Nephron (organoid): ENCODE data around the gene U2SURP.
"Not testable (repeated sequence)": the region's sequence is repeated elsewhere in the genome, so short reads cannot be mapped to it uniquely, and the experiment has no call there.

Source experiments
- H3K27ac Mint-ChIP-seq, 3 experiments: 2 replicates each; pipeline ENCODE4 v1.8.0; 2020; ENCODE audit warnings: mixed read lengths in 3 of 3, mild to moderate bottlenecking in 2 of 3, moderate library complexity in 1 of 3
- H3K27me3 Mint-ChIP-seq: 2 replicates; pipeline ENCODE4 v1.8.0; 2021; ENCODE audit warnings: low read depth, mild to moderate bottlenecking, moderate library complexity, mixed read lengths
- H3K36me3 Mint-ChIP-seq: 2 replicates; pipeline ENCODE4 v1.8.0; 2020; ENCODE audit warnings: low read depth, mixed read lengths
- H3K4me1 Mint-ChIP-seq: 2 replicates; pipeline ENCODE4 v1.8.0; 2020; ENCODE audit warnings: mixed read lengths
- H3K4me3 Mint-ChIP-seq, 3 experiments: 2 replicates each; pipeline ENCODE4 v1.8.0; 2020; ENCODE audit warnings: mild to moderate bottlenecking in 3 of 3, mixed read lengths in 3 of 3, moderate library complexity in 2 of 3
- H3K9me3 Mint-ChIP-seq: 2 replicates; pipeline ENCODE4 v1.8.0; 2020; ENCODE audit warnings: mixed read lengths
- TF ChIP-seq, protein P1 (sequence below), 3 experiments: fragments of 200-600 bp; sonication (generic); IDR thresholded peaks; one replicate each; pipeline ENCODE4 v1.5.0; 2021; ENCODE audit warnings: antibody characterized with exemption in 3 of 3; ENCODE audit not compliant: unreplicated experiment in 3 of 3

Gene U2SURP

DNA sequence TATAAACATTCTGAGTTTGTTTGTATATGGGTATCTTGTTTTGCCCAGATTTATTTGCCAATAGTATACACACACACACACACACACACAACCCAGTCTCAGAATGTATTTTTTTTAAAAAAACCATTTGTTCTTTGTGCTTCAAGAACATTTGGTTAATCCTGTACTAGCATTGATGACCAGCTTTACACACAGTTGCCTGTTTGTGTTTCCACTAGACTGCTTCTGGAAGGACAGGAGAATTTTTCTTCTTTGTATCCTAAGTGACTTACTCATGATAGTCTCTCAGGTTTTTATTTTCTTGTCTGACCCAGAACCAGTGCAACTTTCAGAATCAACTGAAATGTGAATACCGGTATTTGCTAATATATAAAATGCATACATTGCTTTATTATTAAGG lies 40.5 kb downstream of the U2SURP start:
- Mint-ChIP-seq H3K27ac (no peak overlapping the region), H3K27me3 (no peaks in the 10 kb centered on the region), H3K4me1 (no peaks in the 10 kb centered on the region), H3K36me3 (peaks cover 51% of the 10 kb centered on the region), H3K4me3 (no peak overlapping the region), H3K9me3 (no peaks in the 10 kb centered on the region)
- TF ChIP-seq, protein P1, sequence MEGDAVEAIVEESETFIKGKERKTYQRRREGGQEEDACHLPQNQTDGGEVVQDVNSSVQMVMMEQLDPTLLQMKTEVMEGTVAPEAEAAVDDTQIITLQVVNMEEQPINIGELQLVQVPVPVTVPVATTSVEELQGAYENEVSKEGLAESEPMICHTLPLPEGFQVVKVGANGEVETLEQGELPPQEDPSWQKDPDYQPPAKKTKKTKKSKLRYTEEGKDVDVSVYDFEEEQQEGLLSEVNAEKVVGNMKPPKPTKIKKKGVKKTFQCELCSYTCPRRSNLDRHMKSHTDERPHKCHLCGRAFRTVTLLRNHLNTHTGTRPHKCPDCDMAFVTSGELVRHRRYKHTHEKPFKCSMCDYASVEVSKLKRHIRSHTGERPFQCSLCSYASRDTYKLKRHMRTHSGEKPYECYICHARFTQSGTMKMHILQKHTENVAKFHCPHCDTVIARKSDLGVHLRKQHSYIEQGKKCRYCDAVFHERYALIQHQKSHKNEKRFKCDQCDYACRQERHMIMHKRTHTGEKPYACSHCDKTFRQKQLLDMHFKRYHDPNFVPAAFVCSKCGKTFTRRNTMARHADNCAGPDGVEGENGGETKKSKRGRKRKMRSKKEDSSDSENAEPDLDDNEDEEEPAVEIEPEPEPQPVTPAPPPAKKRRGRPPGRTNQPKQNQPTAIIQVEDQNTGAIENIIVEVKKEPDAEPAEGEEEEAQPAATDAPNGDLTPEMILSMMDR (IDR thresholded peaks at IDR 0.05; ENCODE audit: unreplicated experiment in 3 of 3), result no peak

DNA sequence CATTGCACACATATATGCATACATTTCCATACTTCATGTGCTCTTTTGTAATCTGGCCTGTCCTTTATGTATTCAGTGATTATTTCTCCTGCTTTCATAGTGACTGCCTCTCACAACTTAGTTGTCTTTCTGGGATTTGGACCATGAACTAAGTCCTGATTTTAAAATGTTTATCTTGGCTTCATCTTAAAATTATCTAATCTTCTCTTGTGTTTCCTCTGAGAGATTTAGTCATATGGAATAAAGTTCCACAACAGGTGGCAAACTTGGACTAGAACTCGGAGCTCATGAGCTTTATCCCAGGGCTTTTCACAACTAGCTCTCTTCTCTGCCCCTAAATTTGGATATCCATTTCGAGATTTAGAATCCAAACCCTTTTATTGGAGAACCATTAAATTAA lies 44.3 kb downstream of the U2SURP start:
- H3K4me1 Mint-ChIP-seq, result no peaks in the 10 kb centered on the region
- TF ChIP-seq, protein P1 (IDR thresholded peaks at IDR 0.05; ENCODE audit: unreplicated experiment in 3 of 3), result no peak
- H3K36me3 Mint-ChIP-seq, result peaks cover 63% of the 10 kb centered on the region
- peaks cover 5% of the 10 kb centered on the region for H3K9me3 Mint-ChIP-seq
- H3K27me3 Mint-ChIP-seq, result no peaks in the 10 kb centered on the region
- no peak overlapping the region for H3K27ac Mint-ChIP-seq
- H3K4me3 Mint-ChIP-seq, result no peak overlapping the region

DNA sequence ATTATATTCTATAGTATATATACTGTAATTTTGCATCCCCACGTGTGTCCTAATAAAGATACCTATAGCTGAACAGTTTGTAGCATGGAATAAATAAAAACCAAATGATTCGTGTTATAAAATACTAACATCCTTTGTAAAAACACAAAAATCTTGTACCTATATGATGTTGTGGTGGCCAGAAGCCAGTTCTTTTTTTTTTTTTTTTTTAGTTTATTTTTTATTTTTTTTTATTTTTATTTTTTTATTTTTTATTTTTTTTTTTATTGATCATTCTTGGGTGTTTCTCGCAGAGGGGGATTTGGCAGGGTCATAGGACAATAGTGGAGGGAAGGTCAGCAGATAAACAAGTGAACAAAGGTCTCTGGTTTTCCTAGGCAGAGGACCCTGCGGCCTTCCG lies 44.7 kb downstream of the U2SURP start:
- not testable (repeated sequence) for H3K4me3 Mint-ChIP-seq, H3K27ac Mint-ChIP-seq, H3K4me1 Mint-ChIP-seq, H3K27me3 Mint-ChIP-seq, H3K9me3 Mint-ChIP-seq
- peaks cover 66% of the 10 kb centered on the region for H3K36me3 Mint-ChIP-seq

DNA sequence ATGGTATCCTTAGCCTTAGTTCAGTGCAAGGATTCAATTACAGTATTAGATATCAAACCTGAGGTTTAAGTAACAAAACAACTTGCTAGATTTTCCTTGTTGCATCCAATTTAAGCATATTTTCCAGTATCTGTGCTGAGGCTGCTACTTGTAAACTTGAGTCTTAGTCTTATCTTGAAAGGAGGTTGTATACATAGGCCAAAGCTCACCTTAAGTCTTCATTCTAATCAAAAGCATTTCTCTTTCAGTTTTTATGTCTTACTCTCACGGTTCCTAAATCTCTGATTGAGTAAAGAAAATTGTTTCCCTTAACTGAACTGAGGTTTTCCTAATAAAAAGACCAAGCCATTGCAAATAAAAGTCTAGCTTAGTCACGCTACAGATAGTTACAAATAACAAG lies 52.6 kb downstream of the U2SURP start:
- H3K27ac Mint-ChIP-seq, result no peak overlapping the region
- H3K9me3 Mint-ChIP-seq, result no peaks in the 10 kb centered on the region
- no peaks in the 10 kb centered on the region for H3K27me3 Mint-ChIP-seq
- H3K4me3 Mint-ChIP-seq, result no peak overlapping the region
- H3K4me1 Mint-ChIP-seq, result no peaks in the 10 kb centered on the region
- TF ChIP-seq, protein P1 (IDR thresholded peaks at IDR 0.05; ENCODE audit: unreplicated experiment in 3 of 3), result no peak
- peaks cover 76% of the 10 kb centered on the region for H3K36me3 Mint-ChIP-seq

DNA sequence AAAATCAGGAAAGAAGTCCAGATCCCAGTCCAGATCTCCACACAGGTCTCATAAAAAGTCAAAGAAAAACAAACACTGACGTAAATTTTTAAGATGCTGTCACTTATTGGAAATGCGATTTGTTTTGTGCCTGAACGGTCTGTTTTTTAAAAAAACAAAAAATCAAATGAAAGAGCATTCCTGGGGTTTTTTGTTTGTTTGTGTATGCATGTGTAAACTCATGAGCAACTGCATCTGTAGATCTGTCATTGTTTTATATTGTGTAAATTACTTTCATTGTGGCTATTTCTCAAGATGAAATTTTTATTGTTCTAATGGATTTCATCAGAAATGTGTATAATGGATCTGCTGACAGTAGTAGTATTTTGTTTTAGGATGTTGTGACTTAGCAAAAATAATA lies 55.0 kb downstream of the U2SURP start:
- Mint-ChIP-seq H3K36me3 (peaks cover 70% of the 10 kb centered on the region), H3K27me3 (no peaks in the 10 kb centered on the region), H3K9me3 (no peaks in the 10 kb centered on the region), H3K4me3 (no peak overlapping the region), H3K27ac (no peak overlapping the region), H3K4me1 (no peaks in the 10 kb centered on the region)
- TF ChIP-seq, protein P1 (IDR thresholded peaks at IDR 0.05; ENCODE audit: unreplicated experiment in 3 of 3), result no peak

DNA sequence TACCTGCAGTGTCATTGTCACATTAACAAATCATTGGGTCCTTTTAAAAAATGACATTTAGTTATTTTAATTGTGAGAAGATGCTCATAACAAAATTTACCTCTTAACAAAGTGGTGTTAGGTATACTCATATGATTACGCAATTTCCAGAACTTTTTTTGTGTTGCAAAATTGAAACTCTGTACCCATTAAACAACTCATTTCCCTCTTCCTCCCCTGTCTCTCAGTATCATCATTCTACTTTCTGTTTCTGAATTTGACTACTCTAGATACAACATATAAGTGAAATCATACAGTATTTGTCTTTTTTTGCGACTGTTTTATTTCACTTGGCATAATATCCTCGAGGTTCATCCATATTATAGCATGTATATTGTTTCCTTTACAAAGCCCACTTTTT lies 59.5 kb downstream of the U2SURP start:
- no peaks in the 10 kb centered on the region for H3K27me3 Mint-ChIP-seq
- no peak overlapping the region for H3K27ac Mint-ChIP-seq

More for the DNA sequence above, 59.5 kb downstream of the U2SURP start:
- Mint-ChIP-seq H3K4me1 (peaks cover 2% of the 10 kb centered on the region), H3K36me3 (peaks cover 43% of the 10 kb centered on the region), H3K4me3 (no peak overlapping the region), H3K9me3 (no peaks in the 10 kb centered on the region)
- TF ChIP-seq, protein P1 (IDR thresholded peaks at IDR 0.05; ENCODE audit: unreplicated experiment in 3 of 3), result no peak
